Suprapubic skin (tissue), 4 donors: ENCODE measurements around the gene KRT31. TPM values are rescaled to one million over a fixed set of nuclear protein-coding genes. Genes with fewer than 3 reads are reported as not detected.
"Not testable (repeated sequence)": the region's sequence is repeated elsewhere in the genome, so short reads cannot be mapped to it uniquely, and the experiment has no call there.

Source experiments
- DNase-seq, 2 donors: peaks; one replicate each; pipeline ENCODE4 v3.0.0-alpha.2; 2019; ENCODE audit warnings: low spot score in 2 of 2
- H3K27ac ChIP-seq: fragments of 200-600 bp; sonication (generic); one replicate; pipeline ENCODE4 v1.5.1; 2019
- H3K27me3 ChIP-seq: fragments of 200-600 bp; sonication (generic); one replicate; pipeline ENCODE4 v1.5.1; 2019
- H3K36me3 ChIP-seq: fragments of 200-600 bp; sonication (generic); one replicate; pipeline ENCODE4 v1.5.1; 2019
- H3K4me1 ChIP-seq: fragments of 200-600 bp; sonication (generic); one replicate; pipeline ENCODE4 v1.5.1; 2019
- H3K4me3 ChIP-seq: fragments of 200-600 bp; sonication (generic); one replicate; pipeline ENCODE4 v1.5.1; 2019; ENCODE audit warnings: mild to moderate bottlenecking
- H3K9me3 ChIP-seq: fragments of 200-600 bp; sonication (generic); one replicate; pipeline ENCODE4 v1.5.1; 2019
- EP300 ChIP-seq: sonication (generic); formaldehyde crosslinking; IDR thresholded peaks from one replicate; pipeline ENCODE4 v1.6.1; 2017; ENCODE audit warnings: antibody characterized with exemption
- POLR2A ChIP-seq, 2 donors: fragments of 450-650 bp; IDR thresholded peaks; one replicate each; pipeline ENCODE4 v1.6.1; 2017; ENCODE audit warnings: antibody characterized with exemption in 2 of 2, mild to moderate bottlenecking in 2 of 2, moderate library complexity in 2 of 2
- POLR2AphosphoS5 ChIP-seq, 3 donors: sonication (generic); formaldehyde crosslinking; IDR thresholded peaks; one replicate each; pipeline ENCODE4 v1.6.1; 2017; ENCODE audit warnings: antibody characterized with exemption in 3 of 3
- WGBS: methylation state at CpG from one replicate; pipeline ENCODE4 v1.1.5; 2018; 5-methylcytosine and 5-hydroxymethylcytosine counted together
- total RNA-seq, 4 donors: library from RNA; depleted of rRNA; stranded (reverse); fragments of >200 nt; gene quantifications; one replicate each; pipeline ENCODE4 v1.1.0, GENCODE V29; 2016
- TF ChIP-seq, protein P1 (sequence below), 2 donors: fragments of 200-600 bp in 1 of 2; fragments of 450-650 bp in 1 of 2; sonication (generic) in 1 of 2; IDR thresholded peaks; one replicate each; pipeline ENCODE4 v1.5.1; 2016 to 2019; ENCODE audit warnings: antibody characterized with exemption in 2 of 2, mild to moderate bottlenecking in 1 of 2, moderate library complexity in 1 of 2

The KRT31 gene
- total RNA-seq, 4 donors from 2014 or later: 38.5 to 618 (median 84.8) TPM

DNA sequence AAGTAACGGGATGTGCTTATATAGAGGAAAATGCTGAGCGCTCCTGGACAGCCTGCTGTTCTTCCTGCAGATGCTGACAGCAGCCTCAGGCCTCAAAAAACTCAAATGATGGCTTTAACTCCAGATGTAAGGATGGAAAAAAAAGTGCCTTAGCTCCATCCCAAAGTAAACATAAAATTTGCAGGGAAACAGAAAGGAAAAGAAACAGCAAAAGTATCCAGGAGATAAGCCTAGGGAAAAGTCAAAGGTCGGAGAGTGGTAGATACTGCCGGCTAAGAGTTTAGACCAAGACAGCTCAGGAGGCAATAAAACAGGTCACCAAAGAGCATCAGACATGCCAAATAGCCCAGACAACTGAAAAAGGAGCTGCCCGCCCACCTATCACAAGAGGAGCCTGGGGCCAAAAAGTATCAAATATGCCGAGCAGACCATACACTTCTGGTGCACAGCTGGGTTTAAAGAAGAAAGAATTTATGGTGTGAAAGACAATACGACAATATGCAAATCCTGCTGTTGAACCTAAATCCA is 6.9 kb downstream of the KRT31 start:
- peaks cover 5% of the 10 kb centered on the region for H3K27me3 ChIP-seq
- 66% methylated on average over 7 of the region's 7 CpGs for WGBS
- H3K9me3 ChIP-seq: peaks cover 7% of the 10 kb centered on the region
- DNase-seq: no peak
- H3K27ac ChIP-seq: no peak overlapping the region
- no peak overlapping the region for H3K4me3 ChIP-seq
- TF ChIP-seq POLR2AphosphoS5 (IDR thresholded peaks at IDR 0.05): no peak
- TF ChIP-seq EP300: no peak
- no peak for TF ChIP-seq POLR2A (IDR thresholded peaks at IDR 0.05)
- TF ChIP-seq, protein P1, sequence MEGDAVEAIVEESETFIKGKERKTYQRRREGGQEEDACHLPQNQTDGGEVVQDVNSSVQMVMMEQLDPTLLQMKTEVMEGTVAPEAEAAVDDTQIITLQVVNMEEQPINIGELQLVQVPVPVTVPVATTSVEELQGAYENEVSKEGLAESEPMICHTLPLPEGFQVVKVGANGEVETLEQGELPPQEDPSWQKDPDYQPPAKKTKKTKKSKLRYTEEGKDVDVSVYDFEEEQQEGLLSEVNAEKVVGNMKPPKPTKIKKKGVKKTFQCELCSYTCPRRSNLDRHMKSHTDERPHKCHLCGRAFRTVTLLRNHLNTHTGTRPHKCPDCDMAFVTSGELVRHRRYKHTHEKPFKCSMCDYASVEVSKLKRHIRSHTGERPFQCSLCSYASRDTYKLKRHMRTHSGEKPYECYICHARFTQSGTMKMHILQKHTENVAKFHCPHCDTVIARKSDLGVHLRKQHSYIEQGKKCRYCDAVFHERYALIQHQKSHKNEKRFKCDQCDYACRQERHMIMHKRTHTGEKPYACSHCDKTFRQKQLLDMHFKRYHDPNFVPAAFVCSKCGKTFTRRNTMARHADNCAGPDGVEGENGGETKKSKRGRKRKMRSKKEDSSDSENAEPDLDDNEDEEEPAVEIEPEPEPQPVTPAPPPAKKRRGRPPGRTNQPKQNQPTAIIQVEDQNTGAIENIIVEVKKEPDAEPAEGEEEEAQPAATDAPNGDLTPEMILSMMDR (IDR thresholded peaks at IDR 0.05): no peak
- peaks cover 7% of the 10 kb centered on the region for H3K4me1 ChIP-seq
- H3K36me3 ChIP-seq: no peaks in the 10 kb centered on the region

DNA sequence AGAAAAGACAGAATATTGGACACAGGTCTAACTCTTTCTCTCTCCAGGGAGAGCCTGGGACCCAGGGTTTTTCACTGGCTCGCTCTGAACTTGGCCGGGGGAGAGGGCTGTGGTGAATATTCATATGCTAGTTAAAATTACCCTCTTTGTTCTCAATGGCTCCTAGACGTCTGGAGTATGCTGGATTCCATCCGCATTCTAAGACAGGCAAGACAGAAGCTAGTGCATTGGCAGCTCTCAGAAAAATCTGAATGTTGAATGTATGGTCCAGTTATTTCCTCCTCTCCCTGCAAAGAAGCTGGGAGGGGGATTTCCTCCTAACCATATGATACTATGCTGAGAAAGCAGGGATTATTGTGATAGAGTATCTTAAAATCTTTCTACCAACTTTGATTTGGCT is 9.7 kb downstream of the KRT31 start:
- peaks cover 7% of the 10 kb centered on the region for H3K9me3 ChIP-seq
- no peaks in the 10 kb centered on the region for H3K4me1 ChIP-seq
- no peaks in the 10 kb centered on the region for H3K36me3 ChIP-seq
- peaks cover 5% of the 10 kb centered on the region for H3K27me3 ChIP-seq
- H3K27ac ChIP-seq: no peak overlapping the region
- H3K4me3 ChIP-seq: no peak overlapping the region
- TF ChIP-seq EP300: no peak
- no peak for TF ChIP-seq POLR2A (IDR thresholded peaks at IDR 0.05)
- no peak for TF ChIP-seq POLR2AphosphoS5 (IDR thresholded peaks at IDR 0.05)
- TF ChIP-seq, protein P1 (IDR thresholded peaks at IDR 0.05): no peak
- DNase-seq: no peak
- WGBS: 59% methylated on average over 4 of the region's 4 CpGs

DNA sequence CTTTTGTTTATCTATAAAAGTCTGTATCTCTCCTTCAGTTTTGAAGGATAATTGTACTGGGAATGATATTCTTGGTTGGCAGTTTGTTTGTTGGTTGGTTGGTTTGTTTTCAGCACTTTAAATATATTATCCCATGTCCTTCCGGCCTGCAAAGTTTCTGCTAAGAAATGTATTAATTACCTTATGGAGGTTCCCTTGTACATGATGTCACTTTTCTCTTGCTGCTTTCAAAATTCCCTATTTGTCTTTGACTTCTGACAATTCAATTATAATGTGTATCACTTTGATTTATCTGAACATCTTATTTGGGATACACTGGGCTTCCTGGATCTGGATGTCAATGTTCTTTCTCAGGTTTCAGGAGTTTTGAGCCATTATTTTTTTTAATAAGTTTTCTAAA is 11.2 kb downstream of the KRT31 start:
- no peak overlapping the region for H3K27ac ChIP-seq
- no peak for TF ChIP-seq EP300
- TF ChIP-seq, protein P1 (IDR thresholded peaks at IDR 0.05): no peak
- WGBS: 90% methylated on average over 1 of the region's 1 CpG
- no peaks in the 10 kb centered on the region for H3K4me1 ChIP-seq
- DNase-seq: no peak
- no peak overlapping the region for H3K4me3 ChIP-seq
- H3K27me3 ChIP-seq: peaks cover 5% of the 10 kb centered on the region
- H3K36me3 ChIP-seq: no peaks in the 10 kb centered on the region
- peaks cover 7% of the 10 kb centered on the region for H3K9me3 ChIP-seq

DNA sequence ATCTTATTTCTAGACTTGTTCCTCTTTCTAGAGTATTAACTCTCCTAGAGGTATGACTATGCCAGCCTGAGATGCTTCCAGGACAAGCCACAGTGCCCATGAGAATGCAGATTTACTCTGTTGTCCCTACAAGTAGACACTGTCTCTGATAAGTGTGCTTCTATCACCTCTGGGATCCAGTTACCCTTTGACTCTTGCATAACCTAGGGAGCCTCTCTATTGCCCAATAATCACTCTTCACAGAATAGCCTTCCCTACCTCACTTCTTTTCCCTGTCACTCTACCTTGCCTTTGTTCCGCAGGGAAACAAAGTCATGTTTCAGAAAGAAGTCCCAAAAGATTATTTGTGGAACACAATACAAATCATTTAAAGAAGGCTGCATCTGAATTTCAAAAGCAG is 13.7 kb downstream of the KRT31 start:
- DNase-seq: no peak
- H3K27me3 ChIP-seq: peaks cover 4% of the 10 kb centered on the region
- peaks cover 7% of the 10 kb centered on the region for H3K9me3 ChIP-seq
- no peak overlapping the region for H3K4me3 ChIP-seq
- H3K36me3 ChIP-seq: no peaks in the 10 kb centered on the region
- TF ChIP-seq, protein P1 (IDR thresholded peaks at IDR 0.05): no peak
- TF ChIP-seq POLR2A (IDR thresholded peaks at IDR 0.05) (no peak), EP300 (no peak), POLR2AphosphoS5 (IDR thresholded peaks at IDR 0.05) (no peak)
- H3K4me1 ChIP-seq: no peaks in the 10 kb centered on the region
- H3K27ac ChIP-seq: no peak overlapping the region
- 96% methylated on average over 1 of the region's 1 CpG for WGBS

DNA sequence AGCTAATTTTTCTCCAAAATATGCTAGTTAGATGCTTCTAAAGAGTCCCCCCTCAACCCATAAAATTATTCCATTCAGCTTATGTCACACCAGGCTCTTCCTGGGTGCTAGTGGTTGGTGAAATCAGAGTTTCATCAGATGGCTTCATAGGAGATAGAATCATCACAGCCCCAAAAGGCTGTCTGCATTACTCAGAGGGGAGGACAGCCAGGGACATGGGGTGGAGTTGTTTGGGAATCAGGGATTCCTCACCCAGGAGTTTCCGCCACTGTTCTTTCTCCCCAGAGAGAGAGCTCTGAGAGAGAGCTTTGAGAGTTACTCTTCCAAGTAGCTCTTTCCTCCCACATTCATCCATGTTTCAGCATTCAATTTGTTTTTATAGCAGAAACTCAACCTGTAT is 15.0 kb downstream of the KRT31 start:
- TF ChIP-seq POLR2A (IDR thresholded peaks at IDR 0.05): no peak
- TF ChIP-seq, protein P1 (IDR thresholded peaks at IDR 0.05): no peak
- TF ChIP-seq EP300: no peak
- TF ChIP-seq POLR2AphosphoS5 (IDR thresholded peaks at IDR 0.05): no peak
- no peaks in the 10 kb centered on the region for H3K36me3 ChIP-seq
- peaks cover 7% of the 10 kb centered on the region for H3K9me3 ChIP-seq
- DNase-seq: no peak
- H3K4me3 ChIP-seq: no peak overlapping the region
- H3K27ac ChIP-seq: no peak overlapping the region
- WGBS: 94% methylated on average over 1 of the region's 1 CpG
- H3K27me3 ChIP-seq: peaks cover 4% of the 10 kb centered on the region
- H3K4me1 ChIP-seq: no peaks in the 10 kb centered on the region

DNA sequence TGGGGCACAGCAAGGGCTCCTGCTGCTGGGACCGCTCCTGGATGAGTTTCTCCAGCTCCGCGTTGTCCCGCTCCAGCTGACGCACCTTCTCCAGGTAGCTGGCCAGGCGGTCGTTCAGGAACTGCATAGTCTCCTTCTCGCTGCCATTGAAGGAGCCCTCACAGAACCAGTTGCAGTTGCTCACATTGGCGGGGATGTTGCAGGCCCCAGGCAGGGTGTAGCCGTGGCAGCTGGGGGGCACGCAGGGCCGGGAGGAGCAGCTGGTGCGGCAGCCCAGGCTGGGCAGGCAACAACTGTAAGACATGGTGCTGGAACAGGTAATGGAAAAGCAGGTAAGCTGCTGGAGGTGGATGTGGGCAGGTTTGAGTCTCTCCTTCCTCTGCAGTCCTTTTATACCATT is 15.5 kb downstream of the KRT31 start, which contains the start of gene KRT34:
TSS of gene KRT34 (minus strand) at position 364 of the 400 bp plus-strand sequence. CDS start at position 304, 60 bp downstream.
- not testable (repeated sequence) for H3K4me3 ChIP-seq, H3K27ac ChIP-seq, DNase-seq, H3K9me3 ChIP-seq, H3K27me3 ChIP-seq, H3K36me3 ChIP-seq, H3K4me1 ChIP-seq
- 94% methylated on average over 12 of the region's 13 CpGs for WGBS

DNA sequence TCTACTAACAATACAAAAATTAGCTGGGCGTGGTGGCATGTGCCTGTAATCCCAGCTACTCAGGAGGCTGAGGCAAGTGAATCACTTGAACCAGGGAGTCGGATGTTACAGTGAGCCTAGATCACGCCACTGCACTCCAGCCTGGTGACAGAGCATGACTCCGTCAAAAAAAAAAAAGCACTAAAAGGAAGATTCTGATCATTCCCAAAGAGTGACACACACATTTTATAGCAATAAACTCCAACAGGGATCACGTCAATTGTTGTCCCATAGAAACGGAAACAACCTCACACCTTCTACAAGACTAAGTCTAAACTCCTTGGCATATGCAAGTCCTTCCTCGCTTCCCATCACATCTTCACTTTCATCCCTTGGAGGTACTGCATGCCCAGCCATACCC is 17.3 kb downstream of the KRT31 start:
- H3K9me3 ChIP-seq, H3K4me1 ChIP-seq, H3K36me3 ChIP-seq, H3K27me3 ChIP-seq, H3K27ac ChIP-seq, H3K4me3 ChIP-seq, DNase-seq: not testable (repeated sequence)
- 93% methylated on average over 7 of the region's 7 CpGs for WGBS
